ENCODE results near the gene ASIC4.

- TF ChIP-seq MAX (IDR thresholded peaks at IDR 0.05): no peak
- TF ChIP-seq SIN3A (conservative IDR thresholded peaks at IDR 0.05 in 1 of 2, IDR thresholded peaks at IDR 0.05 in 1 of 2; ENCODE audit: low read depth in 1 of 2, low read length in 2 of 2): no peak
- no peak for TF ChIP-seq SRF (IDR thresholded peaks at IDR 0.05; ENCODE audit: low read depth, low read length)
- no peak for TF ChIP-seq CREB1 (IDR thresholded peaks at IDR 0.05)
- TF ChIP-seq CTCF (IDR thresholded peaks at IDR 0.05; ENCODE audit: control extremely low read depth in 1 of 3, insufficient read depth in 1 of 3, low read depth in 1 of 3, low read length in 3 of 3): no peak
- no peak for TF ChIP-seq CBX8 (IDR thresholded peaks at IDR 0.05; ENCODE audit: borderline replicate concordance, low read depth, low read length)
- no peak for TF ChIP-seq GTF2F1 (IDR thresholded peaks at IDR 0.05; ENCODE audit: borderline replicate concordance, low read depth, low read length)
- TF ChIP-seq EP300 (IDR thresholded peaks at IDR 0.05; ENCODE audit: borderline replicate concordance in 1 of 2, low read depth in 2 of 2, low read length in 2 of 2): no peak
These were observed 42.6 kb upstream of the ASIC4 start for GRCh38 chr2:219471476-219472371.
